GM13977 (cell line): ENCODE data around the gene HTT.

Experiments
- DNase-seq: peaks from one replicate; pipeline ENCODE4 v3.0.0; 2012; ENCODE audit warnings: low spot score
- in situ Hi-C: fragments of 300-500 bp; cut with MboI; formaldehyde crosslinking; loops from one replicate; pipeline ENCODE4 v1.12.0; 2022; ENCODE audit warnings: low sequenced_read_pairs, low pct_unique_long_range_greater_than_20kb, mixed read lengths, inconsistent platforms; ENCODE audit not compliant: unreplicated experiment
- TF ChIP-seq, protein P1 (sequence below): IDR thresholded peaks from 2 replicates; pipeline ENCODE4 v1.5.1; 2012; ENCODE audit warnings: mild to moderate bottlenecking, control low read depth; ENCODE audit not compliant: insufficient read depth; ENCODE audit errors: extremely low read depth, missing control alignments

HTT gene

DNA sequence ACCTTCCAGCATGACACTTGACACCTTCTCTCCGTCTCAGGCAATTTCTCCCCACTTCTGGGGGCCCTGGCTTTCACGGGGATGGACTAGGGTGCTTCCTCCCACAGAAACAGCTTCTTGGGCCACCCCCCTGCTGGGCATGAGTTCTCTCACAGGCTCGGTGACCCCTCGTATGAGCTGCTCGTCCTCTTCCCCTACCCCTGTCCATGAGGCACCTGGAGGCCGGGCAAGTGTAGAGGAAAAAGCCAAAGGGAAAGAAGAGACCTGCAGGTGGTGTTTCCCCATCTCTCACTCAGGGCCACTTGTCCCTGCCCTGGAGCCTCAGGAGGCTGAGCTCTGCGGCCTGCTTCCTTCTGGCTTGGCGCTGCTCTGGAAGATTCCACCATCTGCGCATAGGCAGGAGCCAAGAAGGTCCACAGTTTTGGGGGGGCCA is 216.4 kb downstream of the HTT start:
- TF ChIP-seq, protein P1, sequence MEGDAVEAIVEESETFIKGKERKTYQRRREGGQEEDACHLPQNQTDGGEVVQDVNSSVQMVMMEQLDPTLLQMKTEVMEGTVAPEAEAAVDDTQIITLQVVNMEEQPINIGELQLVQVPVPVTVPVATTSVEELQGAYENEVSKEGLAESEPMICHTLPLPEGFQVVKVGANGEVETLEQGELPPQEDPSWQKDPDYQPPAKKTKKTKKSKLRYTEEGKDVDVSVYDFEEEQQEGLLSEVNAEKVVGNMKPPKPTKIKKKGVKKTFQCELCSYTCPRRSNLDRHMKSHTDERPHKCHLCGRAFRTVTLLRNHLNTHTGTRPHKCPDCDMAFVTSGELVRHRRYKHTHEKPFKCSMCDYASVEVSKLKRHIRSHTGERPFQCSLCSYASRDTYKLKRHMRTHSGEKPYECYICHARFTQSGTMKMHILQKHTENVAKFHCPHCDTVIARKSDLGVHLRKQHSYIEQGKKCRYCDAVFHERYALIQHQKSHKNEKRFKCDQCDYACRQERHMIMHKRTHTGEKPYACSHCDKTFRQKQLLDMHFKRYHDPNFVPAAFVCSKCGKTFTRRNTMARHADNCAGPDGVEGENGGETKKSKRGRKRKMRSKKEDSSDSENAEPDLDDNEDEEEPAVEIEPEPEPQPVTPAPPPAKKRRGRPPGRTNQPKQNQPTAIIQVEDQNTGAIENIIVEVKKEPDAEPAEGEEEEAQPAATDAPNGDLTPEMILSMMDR, result no peak
- no peak for DNase-seq
- in situ Hi-C loops, result no loop called here

DNA sequence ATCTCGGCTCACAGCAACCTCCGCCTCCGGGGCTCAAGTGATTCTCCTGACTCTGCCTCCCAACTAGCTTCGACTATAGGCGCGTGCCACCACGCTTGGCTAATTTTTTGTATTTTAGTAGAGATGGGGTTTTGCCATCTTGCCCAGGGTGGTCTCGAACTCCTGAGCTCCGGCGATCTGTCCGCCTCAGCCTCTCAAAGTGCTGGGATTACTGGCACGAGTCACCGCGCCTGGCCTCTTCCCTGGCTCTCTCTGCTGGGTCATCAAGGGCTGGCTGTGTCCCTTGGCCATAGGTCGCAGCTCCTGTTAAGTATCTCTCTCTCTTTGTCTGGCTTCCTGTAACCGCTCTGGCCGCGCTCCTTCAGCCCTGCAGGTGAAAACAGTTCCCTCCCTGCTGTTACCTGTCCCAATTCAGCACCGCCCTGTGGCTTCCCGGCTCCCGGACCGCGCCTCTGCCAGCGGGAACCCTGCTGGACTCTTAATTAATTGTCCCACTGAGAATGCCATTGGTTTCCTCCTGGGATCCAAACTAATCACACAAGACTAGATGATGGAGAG is 217.0 kb downstream of the HTT start:
- TF ChIP-seq, protein P1, result no peak
- DNase-seq, result no peak
- in situ Hi-C loops, result no loop called here

DNA sequence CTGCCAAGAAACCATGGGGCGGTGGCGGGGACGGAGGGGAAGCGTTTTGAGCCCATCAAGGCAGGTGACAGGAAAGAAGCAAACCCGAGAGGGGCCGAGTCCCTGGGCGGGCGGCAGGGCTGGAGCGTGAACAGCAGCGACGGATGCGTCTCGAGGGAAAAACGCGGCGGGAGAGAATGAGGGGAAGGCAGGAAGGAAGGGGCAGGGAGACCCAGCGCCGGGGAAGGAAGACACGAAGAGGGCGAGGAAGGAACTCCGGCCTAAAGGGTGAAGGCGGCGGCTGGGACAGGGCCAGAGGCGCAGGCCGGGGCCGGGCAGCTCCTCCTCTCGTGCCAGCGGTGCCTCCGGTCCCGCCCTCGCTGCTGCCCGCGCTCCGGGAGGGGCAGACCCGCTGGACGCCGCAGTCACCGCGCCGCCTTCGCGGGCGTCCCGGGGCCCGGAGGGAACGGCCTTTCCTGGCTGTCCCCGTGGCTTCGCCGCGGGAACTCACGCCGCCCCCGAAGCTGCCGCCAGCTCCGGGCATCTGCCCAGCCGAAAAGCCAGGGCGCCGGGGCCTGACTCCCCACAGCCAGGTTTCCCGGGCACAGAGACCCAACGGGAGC is 217.6 kb downstream of the HTT start:
- peak; percentile 60 for DNase-seq
- TF ChIP-seq, protein P1, result no peak
- in situ Hi-C loops, result no loop called here

DNA sequence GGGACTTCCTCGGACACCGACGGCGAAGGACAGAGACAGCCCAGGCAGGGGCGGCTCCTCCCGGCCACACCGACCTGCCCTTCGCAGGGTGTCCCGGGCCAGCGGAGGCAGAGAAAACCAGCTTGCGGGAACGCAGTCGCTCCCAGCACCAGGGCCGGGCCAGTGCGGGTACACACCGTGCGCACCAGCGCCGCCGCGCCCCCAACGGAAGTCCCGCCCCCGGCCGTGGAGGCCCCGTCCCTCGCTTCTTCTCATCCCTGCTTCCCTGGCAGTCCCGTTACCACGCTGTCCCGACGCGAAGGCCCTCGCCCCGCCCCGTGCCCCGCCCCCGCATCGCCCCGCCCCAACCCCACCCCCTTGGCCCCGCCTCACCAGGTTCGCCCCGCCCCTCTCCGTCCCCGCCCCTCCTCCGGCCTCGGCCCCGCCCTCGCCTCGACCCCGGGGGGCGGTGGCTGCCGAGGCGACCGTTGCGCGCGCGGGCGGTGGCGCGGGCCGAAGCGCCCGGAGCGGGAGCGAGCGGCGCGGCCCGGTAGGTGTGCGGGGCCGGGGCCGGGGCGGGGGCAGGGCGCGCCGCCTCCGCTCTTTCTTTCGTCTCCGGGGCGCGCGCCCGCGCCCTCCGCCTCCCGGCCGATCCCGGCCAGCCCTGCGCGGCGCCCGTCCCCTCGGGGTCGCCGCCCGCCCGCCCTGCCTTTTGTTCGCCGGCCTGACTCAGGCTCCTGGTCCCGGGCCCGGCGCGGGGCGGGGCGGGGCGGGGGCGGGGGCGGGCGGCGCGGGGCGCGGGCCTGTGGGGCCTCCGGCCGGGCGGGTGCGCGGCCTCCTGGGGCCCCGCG is 218.3 kb downstream of the HTT start, which contains the start of gene RGS12:
Gene RGS12, plus strand, starts transcription at position 451 of the 830 bp plus-strand sequence. CDS start 23,150 bp downstream, outside the sequence.
- in situ Hi-C loops, result no loop called here
- TF ChIP-seq, protein P1, result no peak
- peak; percentile 98 for DNase-seq
